ENCODE data around the gene SPINK4.

SPINK4 gene

DNA sequence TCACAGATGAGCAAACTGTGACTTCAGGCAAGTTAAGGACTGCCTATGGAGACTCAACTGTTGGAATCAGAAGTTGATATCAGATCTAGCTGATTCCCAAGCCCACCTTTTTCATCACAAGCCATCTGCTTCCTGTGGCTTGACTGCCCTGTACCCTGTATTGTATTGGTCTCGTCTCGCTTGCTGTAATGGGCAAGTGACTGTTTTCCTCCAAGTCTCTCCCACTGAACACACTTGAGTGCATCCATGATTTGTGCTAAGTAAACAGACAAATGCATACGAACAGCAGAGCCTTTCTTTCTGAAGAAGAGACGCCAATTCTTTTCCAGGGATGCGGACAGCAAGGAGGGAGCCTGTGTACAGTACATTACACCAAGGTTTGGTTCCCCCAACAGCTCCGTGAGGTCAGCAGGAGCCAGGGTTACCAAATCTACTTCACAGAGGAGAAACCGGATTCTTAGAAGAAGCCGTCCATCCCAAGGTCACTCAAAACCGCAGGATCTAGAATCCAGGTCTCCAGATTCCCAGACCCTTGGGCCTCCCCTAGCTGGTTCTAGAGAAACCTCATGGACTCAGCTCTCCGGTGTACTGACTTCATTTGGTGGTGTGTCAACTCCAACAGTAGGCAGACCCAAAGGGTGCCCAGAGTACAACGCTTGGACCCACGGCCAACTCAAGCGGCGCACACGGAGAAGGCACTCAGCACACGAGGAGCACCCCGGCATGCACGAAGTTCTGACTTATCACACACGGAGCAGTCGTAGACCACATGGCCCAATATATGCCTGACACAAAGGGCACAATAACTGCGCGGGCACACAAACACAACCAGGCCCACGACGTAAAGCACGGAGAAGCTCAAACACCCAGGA lies 23.4 kb downstream of the SPINK4 start:
- peak; percentile 8 for DNase-seq

DNA sequence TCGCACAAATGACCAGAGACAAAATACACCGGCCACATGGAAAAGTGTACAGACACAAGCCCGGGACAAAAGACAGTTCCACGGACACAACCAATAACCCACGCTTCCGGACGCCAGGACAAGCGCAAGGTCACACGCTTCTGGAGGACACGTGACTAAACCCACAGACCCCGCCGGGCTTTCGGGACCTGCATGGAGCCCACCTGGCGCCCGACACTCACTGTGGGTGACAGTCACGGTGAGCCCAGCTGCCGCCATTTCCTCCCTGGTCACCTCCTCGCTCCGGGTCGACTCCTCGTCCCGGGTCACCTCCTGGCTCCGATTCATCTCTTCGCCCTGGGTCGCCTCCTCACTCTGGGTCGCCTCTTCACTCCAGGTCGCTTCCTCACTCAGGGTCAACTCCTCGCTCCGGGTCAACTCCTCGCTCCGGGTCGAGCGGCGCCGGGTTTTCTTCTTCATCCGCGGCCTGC lies 24.1 kb downstream of the SPINK4 start:
- peak; percentile 32 for DNase-seq

DNA sequence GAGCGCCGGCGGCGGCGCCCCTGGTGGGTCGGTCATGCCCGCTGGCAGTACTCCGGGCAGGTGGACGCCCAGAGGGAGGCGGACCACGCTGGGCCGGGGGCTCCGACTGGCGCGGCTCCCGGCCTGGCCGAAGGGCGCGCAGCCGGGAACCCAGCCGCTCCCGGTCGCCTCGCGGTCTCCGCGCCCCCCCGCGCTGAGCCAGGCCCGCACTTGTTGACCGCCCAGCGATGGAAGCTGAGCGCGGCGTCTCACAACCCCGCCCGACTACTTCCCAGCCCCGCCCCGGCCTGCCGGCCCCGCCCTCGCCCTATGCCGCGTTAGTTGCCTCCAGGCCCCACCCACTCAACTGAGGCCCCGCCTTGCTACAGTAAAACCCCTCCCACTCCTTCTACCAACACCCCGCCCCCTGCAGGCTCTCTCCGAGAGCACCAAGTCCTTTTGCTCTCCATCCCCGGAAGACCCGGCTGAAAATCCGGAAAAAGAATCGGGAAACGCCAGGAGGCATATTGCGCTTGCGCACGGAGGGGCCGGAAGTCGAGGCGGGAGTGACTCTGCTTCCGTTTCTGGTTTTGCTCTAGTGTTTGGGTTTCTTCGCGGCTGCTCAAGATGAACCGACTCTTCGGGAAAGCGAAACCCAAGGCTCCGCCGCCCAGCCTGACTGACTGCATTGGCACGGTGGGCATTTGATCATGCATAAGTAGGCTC lies 24.7 kb downstream of the SPINK4 start, which contains the start of the genes BAG1 and CHMP5:
Gene BAG1 (minus strand): TSS at position 236 of the 705 bp plus-strand sequence.
Gene CHMP5 (plus strand): TSS at position 577 of the 705 bp plus-strand sequence. CDS start 30 bp downstream, at position 607.
- DNase-seq = peak; percentile 100

DNA sequence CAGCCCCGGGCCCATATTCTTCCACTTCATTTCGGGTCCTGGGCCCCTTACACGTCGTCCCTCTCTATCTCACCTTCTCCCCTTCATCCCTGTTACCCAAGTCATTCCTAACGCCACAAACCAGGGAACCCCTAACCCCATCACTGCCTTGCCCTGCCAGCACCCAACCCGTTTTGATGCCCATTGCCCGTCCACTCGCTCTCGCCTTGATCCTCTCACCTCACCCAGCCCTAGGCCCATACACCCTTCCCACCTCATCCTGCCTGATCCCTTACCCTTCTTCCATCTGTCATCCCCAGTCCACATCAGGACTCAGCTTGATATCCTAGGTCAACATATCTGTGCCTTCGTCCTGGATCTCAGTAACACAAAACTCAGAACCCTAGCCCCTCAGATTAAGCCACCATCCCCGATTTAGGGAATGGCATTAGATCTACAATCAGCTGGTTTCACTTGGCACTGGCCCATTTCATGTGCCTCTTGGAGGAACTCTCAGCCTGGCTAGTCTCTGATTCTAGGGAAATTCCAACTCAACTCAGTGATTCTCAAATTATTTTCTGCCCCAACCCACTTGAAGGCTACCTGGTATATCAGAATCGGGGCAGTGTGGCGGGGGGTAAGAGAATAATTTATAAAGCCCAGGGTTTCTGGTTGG lies 25.4 kb downstream of the SPINK4 start:
- DNase-seq = no peak

DNA sequence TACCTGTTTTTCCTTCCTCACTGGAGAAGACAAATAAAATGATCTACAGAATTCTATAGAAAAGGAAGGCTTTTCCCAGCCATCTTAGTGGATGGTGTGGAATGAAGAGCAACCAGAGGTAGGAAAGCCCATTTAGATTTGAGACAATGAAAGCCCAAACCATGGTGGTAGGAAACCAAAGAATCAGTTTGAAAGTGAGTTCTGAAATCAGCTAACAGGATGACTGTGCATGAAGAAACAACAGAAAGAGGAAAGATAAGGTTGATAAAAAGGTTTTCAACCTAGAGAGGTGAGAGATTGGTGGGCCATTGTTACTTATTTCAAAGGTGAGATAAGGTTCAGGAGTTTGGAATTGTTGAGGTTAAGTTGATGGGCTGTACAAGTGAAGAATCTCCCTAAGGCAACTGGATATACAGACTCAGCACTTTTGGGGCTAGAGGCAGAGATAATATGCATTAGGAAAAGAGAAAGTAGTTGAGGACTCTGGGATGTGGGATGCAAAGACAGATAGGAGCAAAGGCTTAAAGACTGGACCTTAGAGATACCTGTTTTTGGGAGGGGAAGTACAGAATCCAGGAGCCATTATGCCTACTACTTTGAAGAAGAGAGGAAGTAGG lies 27.3 kb downstream of the SPINK4 start:
- DNase-seq = no peak

DNA sequence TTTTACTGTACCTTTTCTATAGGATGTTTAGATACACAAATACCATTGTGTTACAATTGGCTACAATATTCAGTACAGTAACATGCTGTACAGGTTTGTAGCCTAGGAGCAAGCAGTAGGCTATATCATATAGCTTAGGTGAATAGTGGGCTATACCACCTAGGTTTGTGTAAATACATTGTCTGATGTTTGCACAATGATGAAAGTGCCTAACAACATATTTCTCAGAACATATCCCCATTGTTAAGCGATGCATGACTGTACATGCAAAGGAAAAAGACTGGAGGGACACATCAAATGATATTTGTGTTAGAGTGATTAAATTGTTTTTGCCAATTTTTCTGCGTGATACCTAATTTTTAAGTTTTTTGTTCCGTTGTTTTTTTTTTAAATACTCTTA lies 30.2 kb downstream of the SPINK4 start:
- DNase-seq = no peak

DNA sequence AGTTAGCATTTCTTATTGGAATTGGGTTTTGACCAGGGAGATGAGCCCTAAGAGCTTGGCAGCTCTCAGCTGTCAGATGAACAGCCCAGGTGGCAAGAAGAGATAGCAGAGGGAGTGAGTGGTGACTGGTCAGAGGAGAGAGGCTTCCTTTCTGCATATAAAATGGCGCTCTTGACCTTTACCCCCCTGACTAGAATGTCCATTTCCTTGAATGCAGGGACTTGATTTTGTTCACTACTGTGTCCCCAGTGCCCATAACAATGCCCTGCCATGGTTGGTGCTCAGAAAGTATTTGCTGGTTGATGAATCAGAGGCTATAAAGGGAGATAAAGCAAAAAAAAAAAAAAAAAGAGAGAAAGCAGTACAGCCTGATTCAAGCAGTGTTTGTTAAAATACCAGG lies 32.1 kb downstream of the SPINK4 start:
- DNase-seq = no peak

DNA sequence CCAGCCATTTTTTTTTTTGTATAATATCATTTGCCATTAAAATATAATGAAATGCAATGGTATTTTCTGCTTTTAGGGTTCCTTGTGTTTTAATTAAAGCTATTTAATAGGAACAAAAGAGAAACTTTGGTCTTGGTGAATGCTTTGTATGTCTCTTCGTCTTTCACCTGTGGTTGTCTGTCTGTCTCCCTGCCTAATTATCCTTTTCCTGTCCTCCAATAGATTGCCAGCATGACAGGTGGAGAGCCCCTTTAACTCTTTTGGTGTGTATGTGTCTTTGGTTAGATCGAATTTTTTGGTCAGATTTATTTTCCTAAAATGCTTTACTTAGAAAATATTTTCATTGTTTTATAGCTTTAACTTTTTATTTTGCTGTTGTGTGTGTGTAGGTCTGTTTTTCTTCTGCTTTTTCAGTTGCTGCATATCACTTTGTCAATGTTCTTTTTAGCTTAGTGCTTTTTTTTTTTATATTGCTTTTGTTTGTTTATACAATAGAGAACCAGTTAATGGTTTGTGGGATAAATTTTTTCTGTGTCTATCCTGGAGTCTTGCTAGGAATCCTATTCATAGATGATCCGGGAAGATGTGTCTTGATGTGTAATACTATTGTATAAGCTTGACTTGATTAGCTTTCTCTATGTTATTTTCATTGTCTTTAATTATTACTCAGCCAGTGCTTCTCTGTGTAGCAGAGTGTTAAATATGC lies 33.5 kb downstream of the SPINK4 start:
- DNase-seq = no peak

DNA sequence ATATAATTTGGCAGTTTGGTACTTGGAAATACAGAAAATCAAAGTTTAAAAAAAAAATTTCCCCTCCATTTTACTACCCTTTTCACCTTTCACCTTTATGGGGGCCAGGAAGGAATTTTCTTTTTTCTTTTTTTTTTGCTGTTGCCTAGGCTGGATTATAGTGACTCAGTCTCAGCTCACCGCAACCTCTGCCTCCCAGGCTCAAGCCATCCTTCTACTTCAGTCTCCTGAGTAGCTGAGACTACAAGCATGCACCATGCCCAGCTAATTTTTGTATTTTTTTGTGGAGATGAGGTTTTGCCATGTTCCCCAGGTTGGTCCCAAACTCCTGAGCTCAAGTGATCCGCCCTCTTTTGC lies 34.0 kb downstream of the SPINK4 start:
- no peak for DNase-seq

DNA sequence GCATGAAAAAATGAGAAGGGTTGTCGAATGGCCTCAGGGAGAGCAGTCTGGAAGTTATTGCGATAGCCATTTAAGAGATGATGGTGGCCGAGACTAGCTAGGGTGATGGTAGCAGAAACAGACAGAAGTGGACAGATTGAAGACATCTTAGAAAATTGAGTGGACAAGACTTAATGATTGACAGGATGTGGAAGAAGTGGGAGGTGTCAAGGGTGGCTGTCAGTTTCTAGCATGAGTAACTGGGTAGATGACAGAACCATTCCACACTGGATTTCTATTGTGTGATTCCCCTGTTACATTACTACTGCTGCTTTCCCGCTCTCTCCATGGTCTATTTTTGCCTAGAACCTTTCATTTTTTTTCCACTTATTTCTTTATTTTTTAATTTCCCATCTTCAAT lies 37.5 kb downstream of the SPINK4 start:
- no peak for DNase-seq

DNA sequence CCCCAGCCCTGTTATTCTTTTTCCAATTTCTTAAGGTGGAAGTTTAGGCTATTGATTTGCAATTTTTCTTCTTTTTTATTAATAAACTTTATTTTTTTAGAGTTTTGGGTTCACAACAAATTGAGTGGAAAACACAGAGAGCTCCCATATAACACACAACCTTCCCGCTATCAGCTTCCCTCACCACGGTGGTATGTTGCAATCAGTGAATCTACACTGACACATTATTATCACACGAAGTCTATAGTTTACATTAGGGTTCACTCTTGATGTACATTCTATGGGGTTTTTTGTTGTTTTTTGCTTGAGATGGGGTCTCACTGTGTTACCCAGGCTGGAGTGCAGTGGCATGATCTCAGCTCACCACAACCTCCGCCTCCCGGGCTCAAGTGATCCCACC lies 45.5 kb downstream of the SPINK4 start:
- DNase-seq = no peak

DNA sequence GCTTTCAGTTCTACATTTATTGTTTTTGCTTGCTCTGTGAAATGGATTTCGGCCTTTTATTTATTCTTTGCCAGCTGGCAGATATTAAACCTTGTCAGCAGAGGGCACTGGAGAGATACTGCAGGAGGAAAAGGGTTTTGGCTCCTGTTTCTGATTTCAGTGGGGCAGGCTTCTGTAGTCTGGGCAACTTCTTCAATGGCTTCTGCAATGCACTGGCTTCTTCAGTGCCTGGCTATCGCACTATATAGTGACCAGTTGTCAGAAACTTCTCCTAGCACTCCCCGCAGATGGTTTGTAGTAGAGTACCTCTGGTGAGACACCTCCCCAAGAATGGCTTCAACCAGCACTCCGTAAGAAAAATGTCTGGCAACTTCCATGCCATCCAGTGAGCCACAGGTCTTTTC lies 47.1 kb downstream of the SPINK4 start:
- peak; percentile 42 for DNase-seq

DNA sequence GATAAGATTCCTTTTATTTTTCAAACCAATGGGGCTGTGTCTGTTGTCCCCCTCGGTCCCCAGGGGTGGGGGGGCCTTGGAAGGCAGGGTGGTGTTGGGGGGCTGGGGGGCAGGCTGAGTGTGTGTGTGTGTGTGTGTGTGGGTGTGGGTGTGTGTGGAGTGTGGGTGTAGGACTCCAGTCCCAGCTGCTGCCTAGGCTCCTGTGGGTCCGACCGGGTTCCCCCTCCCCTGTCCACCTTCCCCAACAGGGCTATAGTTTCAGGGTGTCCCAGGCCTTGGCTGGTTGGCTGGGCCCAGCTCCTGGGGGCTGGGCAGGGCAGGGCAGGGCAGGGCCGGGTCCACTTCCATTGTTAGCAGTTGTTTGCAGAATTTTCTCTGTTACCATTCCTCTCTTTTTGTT lies 48.3 kb downstream of the SPINK4 start:
- DNase-seq = no peak

DNA sequence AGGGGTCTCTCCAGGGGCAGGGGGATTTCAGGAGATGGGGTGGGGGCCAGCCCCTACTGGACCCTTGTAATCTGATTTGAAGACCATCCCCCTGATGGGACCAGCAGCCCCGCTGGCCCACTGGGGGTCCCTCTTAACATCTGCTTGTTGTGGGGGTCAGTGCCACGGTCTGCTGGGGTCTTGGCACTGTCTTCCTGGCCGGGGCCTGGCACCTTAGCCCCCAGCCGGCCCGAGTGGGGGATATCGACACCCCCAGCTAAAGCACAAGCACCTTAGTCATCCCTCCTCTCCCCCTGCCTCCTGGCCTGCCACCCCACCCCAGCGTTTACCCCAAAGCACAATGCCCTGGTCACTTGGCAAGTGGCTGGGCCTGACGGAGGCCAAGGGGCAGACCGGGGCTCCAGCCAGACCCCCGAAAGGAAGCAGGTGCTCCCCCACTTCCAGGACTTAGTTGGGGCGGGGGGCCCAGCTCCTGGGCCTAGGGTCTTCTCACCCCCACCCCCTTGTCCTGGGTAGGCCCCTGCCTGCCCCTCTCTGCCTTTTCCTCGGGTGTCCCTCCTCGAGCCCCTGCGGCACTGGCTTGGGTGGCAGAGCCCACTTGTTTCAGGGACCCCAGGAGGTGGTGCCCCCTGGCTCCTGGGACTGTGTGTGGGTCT lies 49.0 kb downstream of the SPINK4 start:
- no peak for DNase-seq

DNA sequence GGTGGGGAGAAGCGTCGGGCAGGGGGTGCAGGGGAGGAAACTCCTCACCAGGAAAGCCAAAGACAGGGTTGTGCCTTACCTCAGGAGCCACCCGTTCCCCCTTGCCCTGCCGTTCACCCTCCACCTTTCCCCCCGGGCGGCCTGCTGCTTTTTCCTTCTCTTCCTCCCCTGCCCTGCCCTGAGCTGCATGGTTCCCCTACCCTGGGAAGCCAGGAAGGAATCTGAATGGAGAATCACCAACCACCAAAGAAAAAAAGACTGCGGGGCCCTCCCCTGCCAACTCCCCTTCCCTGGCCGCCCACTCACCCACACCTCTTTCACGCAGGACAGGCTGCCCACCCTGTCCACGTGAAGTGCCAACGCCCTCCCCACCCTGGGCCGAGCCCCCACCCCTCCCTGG lies 49.5 kb downstream of the SPINK4 start:
- peak; percentile 7 for DNase-seq

DNA sequence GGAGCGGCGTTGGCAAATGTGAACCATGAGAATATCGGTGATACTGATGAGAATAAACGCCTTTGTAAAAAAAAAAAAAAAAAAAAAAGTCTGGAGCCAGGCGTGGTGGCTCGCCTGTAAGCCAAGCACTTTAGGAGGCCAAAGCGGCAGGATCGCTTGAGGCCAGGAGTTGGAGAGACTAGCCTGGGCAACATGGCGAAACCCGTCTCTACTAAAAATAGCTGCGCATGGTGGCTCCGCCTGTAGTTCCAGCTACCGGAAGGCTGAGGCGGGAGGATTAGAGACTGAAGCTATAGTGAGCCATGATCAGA lies 49.9 kb downstream of the SPINK4 start:
- DNase-seq = no peak

DNA sequence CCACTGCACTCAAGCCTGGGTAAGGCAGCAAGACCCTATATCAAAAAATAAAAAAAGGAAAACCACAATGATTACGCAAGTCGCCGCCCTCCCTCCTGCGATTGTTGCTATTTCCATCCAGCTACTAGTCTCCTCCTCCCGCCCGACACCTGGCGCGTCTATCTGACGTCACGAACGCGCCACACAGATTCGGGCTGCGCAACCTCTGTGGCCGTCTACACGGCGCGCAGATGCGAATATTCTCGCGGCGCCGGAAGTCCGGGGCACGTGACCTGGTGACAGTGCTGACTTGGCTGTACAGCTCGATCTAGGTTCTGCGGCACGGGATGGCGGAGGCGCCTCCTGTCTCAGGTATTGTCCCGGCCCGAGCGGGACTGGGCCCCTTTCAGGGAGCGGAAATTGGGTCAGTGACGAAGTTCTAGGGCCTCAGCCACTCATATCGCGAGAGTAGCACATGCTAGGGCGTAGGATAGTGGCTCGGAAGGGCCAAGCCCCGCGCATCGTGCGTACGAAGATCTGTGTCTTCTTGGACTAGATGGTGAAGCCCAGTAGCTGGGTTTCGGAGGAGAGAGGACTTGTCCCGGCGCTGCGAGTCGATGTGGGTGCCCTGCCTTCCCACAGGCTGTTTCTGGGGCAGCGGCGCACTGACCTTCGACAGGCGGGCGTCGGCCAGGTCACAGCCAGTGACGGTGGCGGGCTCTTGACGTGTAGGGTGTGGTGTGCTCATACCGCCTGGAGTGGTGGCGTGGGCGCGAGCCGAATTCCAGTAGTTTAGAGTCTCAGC lies 50.5 kb downstream of the SPINK4 start, which contains the start of gene NFX1:
Gene NFX1 (plus strand): TSS at position 270 of the 784 bp plus-strand sequence. CDS start 57 bp downstream, at position 327.
- DNase-seq = peak; percentile 98

DNA sequence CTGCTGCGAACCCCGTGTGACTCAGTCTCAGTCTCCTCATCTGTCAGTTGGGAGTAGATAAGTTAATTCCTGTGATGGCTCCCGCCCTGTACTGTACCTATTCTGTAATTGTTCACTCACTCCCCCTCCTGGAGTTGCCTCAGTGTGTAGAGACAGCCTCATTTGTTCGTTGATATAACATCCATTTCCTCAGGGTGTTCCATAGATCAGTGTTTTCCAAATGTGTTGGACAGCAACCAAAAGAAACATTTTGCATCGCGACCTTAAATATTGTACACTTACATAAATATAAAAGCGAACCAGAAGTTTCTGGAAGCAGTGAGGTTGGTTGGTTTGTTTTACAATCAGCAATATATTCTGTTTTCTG lies 51.0 kb downstream of the SPINK4 start:
- no peak for DNase-seq

DNA sequence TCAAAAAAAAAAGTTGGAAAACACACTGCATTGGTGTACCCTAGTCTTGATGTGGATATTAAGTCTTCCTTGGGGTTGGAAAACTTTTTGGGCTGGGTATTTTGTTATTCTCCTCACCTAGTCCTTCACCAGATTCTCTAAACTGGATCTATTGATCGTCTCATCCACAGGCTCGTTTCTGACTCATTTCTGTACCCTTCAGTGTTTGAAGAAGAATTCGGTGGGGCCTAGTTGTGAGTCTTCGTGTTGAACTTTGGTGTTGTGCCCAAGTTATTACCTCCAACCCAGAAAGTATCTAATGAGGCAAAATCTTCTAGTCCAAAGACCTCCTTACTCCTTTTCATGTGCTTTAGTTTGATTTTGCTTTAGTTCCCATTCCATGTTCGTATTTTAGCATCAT lies 51.9 kb downstream of the SPINK4 start:
- DNase-seq = no peak

DNA sequence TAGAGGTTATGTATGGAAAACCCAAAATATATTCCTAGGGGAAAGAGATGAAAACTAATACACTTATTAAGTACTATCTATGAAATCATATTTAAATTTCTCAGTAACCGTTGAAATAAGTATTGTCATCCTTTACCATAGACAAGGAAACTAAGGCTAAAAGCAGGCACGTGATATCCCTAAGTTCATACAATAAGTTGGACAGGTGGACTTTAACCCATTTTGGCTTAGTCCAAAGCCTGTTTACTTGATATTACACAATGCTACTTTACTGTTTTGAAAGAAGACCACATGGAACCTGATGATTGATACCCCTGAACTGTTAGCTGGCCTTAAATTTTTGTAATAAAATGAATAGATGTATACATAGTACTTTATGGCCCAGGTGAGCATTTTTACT lies 53.8 kb downstream of the SPINK4 start:
- no peak for DNase-seq

Measured in activated gamma-delta T cell treated with Interleukin-2 at 50 U/mL for 16 hours (primary cell).